ENCODE measurements around the gene AUNIP.

Gene AUNIP

DNA sequence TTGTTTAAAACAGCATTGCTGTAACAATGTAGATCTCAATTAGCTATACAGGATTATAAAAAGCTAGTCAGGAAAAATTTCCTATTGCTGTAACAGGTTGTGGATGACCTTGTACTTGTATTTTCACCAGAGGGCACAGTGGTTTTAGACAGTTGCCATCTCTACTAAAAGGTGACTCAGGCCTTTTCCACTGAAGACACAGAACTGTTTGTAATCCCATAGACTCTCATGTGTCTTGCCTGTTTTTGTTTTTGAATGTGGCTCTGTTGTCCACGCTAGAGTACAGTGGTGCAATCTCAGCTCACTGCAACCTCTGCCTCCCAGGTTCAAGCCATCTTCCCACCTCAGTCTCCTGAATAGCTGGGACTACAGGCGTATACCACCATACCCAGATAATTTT, 33.7 kb downstream of the AUNIP start:
- no peak for DNase-seq

DNA sequence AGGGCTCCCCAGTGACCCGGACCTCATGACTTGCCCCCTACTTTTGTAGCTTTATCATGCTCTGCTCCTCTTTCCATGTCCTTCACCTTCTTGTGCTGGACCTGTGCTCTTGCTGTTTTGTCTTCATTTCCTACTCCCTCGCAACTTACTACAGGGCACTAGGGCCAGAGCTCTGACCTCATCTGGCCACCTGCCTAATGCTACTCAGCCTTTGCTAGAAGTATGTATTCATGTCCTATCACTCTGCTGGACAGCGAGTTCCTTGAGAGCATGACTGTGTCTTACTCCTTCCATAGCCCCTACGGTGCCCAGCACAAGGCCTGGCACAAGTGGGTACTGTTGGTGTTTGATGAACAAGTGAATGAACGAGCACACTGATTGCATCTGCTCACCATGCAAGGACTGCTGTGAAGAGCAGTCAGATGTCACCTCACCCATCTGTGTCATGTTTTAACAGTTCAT, 37.6 kb downstream of the AUNIP start:
- no peak for DNase-seq

DNA sequence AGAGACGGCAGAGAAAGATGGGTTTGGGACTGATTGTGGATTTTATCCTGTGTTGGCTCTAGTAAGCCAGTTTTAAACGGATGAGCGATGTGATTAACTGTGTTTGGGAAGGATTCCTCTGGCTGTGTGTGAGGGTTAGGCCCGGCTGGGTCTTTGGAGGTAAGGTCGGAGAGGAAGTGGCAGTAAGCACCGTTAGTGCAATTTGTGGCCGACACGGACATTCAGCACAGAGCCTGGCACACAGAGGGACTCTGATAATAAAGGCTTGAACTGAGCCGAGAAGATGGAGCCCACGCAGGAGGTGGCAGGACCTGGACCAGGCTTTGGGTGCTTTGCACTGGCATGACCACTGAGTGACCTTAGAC, 38.2 kb downstream of the AUNIP start:
- DNase-seq = no peak

DNA sequence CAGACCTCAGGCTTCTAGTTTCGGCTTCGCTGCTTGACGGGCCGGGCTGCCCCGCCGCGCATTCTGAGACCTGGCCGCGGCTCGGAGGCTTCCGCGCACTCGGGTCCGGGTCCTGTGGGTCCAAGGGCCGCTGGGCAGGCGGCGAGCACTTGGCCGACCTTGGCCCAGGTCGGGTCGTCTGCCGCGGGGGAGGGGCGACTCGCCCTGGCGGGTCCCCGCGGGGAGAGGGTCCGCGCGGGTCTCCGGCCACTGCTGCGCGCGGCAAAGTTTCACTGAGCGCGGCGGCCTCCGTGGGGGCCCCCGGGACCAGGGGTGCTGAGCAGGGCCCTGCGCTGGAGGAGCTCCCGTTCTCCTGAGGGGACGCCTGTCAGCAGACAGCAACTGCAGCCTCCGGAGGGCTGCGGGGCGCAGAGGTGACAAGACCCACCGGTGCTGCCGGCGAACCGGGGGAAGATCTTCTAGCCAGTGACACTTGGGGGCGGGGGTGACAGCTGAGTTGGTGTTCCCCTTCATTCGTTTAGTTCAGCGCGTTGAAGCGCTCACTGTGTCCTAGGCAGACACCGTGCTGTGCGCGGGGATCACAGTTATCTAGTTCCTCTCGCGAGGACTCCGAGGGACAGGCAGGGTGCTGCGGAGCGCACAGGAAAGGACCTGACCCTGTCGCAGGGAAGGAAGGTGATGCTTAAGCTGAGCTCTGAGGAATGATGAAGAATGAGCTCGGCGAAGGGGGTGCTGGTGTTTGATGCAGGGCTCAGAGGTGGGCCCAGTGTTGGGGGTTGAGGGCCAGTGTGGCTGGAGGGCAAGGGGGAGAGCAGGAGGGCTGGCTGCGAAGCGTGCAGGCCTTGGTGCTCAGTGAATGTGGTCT, 38.8 kb downstream of the AUNIP start:
- no peak for DNase-seq

DNA sequence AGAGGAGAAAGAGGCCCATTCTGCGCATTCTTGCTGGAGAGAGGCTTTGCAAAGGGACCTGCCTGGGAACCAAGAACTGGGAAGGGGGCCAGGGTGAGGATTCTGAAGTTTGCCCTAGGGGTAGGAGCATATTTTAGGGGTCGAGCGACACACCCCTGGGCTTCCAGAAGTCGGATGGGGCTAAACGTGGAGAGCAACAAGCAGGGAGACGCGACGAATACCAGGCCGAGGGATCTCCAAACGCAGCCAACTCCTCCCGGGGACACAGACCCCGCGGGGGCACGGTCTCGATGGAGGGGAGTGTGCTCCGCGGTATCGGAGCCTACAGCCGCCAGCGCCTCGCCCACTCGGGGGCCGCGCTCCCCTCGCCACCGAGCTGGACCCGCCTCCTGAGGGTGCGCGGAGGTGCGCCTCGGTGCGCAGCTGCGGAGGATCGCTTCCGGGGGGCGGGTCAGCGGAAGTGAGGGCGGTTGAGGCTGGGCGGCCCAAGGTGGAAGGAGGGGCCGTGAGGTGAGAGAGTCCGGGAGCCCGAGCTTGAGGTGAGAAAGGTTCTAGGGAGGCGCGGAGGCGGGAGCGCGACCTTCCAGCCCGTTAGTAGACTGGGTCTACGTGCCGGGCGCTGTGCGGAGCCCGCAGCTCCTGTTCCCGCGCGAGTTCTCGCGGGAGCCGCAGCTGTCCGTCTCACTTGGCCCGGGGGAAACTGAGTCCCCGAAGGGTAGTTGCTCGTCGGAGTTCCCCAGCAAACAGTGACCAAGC, 39.6 kb downstream of the AUNIP start, which contains the start of gene MTFR1L:
TSS of gene MTFR1L (plus strand) at position 464 of the 756 bp plus-strand sequence. CDS start 3,151 bp downstream, outside the sequence.
- DNase-seq = peak; percentile 27

DNA sequence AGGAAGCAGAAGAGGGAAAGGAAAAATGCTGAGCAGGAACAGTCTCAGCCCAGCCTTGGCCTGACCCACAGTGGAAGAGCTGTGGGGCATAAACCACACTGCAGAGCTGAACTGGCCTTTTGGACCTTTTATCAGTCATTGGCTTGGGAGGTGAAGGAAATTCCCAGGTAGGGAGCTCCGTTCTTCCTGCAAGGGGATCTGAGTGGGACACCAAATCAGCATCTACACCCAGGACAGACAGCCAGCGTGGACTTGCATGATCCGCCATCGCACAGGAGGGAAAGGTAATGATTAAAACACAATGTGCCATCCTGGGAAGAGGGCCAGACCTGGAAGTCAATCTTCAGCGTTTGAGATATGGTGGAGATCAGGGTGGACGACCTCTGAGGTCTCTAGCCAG, 40.7 kb downstream of the AUNIP start:
- DNase-seq = no peak

DNA sequence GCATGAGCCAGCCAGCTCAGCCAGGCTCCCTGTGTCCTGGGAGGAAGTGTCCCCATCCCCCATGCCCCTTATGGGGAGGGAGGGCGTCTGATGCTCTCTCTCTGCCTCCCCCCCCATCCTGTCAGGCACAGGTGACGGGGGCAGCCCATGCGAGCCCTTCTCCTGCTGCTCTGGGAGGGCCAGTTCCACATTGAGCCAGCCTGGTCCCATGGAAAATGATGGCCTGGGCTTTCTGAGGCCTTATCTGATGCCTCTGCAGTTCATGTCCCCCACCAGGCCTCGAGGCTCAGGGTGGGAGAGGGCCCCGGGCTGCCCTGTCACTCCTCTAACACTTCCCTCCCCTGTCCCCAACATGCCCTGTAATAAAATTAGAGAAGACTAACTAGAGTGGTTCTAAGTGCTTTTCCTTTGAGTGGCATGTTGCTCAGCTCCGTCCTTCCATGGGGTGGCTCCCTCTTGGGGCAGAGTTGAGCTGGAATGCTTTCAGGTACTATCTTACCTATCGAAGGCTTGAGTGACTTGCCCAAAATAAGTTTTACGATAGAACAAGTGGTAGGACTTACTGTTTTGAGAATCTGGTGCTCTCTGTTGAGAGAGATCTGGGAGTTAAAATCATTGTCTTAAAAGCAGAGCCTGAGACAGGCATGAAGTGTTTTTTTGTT, 41.3 kb downstream of the AUNIP start:
- DNase-seq = no peak

DNA sequence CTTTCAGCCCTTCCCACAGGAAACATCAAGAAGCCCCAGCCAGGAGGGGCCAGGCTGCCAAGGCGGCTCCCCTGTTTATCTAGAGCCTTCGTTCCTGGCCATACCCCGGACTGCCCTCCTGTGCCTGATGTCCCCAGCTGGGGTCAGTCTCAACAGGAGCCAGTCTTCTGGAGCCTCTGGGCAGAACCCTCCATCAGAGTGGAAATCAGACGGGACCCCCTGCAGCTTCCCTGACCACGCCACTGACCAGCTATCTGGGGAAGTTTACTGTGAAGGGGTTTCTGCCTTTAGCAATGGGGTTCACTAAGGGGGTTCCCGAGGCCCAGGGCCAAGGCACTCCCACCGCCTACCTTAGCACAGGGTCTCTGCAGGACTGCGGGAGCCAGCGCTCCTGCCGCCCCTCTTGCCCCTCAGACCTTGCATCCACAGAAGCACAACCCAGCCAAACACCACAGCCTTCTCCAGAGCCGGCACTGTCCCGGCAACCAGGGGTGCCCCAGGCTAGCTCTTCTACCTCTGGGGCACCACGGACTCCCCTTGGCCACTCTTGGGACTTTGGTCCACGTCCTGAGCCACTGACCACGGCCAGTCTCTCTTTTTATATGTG, 43.0 kb downstream of the AUNIP start:
- no peak for DNase-seq

DNA sequence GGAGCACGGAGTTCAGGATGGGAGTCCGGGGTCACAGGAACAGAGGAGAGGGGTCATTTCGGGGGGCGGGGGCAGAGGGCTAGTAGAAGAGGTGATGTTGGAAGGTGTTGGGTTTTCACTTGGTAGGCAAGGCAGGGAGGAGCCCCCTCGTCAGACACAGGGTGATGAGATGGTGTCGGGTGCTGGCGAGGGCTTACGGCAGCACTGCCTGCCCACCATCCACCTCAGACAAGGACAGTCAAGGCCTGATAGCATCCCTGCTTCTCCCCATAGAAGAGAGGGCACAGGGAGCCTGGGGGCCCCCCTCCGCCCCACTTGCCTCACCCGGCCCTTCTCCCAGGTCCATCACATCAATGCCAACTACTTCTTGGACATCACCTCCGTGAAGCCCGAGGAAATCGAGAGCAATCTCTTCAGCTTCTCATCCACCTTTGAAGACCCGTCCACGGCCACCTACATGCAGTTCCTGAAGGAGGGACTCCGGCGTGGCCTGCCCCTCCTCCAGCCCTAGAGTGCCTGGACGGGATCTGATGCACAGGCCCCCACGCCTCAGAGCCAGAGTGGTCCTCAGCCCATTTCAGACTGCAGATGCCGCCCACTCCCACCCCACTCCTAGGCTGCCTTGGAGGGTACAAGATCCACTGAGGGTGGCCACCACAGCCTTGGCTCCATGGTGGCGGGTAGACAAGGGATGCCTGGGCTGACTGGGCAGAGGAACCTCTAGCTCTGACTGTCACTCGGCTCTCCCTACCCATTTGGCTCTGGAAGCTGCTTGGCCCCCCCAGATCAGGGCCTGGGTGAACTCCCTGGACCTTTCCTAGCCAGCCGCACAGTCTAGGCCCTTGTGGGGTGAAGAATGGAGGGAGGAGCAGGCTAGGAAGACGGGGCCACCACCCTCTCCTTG, 43.8 kb downstream of the AUNIP start:
- no peak for DNase-seq

DNA sequence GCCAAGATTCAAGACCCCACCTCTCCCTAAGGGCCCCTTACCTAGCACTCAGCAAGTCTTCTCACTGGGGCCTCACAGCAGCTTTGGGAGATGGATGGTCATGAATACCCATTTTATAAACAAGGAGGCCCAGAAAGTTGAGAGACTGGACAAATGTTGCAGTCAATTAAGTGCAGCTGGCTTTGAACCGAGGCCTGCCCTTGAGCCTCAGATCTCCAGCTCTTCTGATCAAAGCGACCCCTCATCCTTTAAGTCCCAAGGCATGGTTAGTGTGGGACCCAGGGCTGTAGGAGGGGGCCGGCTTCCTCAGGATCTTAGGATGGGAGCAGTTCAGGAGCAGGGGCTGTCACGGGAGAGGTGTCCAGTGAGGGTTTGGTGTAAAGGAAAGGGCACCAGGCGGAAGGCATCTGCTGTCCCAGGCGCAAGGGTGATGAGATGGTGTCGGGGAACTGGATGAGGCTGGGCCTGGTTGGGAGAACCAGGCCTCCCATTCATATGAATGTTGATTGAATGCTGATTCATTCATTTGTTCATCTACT, 44.6 kb downstream of the AUNIP start:
- no peak for DNase-seq

DNA sequence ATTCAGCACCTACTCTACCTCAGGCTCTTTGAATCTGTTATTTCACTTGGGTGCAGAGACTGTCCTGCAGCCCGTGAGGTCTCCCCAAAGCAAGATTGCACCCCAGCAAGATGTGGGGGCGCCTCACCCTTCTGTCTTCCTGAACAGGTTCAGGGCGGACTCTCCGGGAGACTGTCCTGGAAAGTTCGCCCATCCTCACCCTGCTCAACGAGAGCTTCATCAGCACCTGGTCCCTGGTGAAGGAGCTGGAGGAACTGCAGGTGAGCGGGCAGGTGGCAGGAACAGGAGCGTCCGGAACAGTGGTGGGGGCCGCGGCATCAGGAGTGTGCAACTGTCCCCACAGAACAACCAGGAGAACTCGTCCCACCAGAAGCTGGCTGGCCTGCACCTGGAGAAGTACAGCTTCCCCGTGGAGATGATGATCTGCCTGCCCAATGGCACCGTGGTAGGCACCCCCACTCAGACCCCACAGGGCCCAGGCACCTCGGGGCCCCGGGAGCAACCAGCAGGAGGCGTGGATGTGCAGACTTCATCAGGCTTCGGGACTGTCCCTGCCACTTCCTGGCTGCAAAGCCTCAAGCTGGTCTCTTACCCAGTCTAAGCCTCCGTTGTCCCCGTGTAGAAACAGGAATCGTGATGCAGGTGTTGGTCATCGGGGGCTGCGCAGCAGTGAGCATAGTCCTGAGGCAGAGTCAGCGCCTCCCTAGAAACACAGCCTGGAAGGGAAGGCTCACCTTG, 45.4 kb downstream of the AUNIP start:
- DNase-seq = no peak

DNA sequence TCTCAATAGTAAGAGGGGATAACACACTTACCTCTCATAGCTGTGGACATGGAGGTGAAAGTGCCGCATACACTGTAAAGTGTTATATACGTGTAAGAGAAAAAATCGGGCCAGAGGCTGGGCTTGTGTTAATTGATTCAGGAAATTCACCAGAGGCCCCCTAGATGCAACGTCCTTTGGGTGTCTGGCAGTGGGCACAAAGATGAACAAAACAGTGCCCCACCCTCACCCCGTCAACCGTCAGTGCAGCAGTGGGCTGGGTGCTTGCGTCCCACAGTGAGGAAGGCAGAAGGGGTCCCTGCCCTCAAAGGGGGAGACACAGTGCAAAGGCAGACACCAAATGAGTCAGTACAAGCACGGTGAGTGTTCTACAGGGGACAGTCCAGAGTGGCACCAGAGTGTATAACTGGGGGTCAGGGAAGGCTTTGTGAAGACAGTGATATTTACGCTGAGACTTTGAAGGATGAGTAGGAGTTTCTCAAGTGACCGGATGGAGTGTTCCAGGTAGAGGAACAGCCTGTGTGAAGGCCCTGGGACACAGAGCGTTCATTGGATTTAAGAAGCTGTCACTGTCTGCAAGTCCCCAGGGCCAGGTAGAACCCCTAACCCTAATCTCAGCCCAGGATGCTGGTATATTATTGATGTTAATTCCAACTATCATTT, 46.1 kb downstream of the AUNIP start:
- no peak for DNase-seq

DNA sequence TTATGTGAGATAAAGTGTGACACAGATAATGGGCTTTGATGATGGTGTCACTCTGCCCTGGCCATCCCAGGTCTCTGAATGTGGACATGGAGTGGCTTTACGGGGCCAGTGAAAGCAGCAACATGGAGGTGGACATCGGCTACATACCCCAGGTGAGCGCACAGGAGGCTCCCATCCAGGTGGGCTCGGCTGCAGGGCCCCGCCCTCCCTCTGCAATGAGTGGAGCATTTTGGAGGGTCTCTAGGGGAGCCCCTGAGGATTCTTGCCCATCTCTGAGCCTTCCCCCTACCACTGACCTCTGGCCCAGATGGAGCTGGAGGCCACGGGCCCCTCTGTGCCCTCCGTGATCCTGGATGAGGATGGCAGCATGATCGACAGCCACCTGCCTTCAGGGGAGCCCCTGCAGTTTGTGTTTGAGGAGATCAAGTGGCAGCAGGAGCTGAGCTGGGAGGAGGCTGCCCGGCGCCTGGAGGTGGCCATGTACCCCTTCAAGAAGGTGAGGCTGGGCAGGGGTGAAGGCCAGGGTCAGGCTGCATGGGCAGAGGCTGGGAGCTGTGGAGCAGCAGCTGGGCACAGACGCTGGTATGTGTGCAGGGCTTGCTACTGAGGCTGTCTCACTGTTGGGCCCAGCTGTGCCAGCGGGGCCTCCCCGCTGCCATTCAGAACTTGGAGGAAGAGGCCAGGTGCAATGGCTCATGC, 47.7 kb downstream of the AUNIP start:
- DNase-seq = no peak

DNA sequence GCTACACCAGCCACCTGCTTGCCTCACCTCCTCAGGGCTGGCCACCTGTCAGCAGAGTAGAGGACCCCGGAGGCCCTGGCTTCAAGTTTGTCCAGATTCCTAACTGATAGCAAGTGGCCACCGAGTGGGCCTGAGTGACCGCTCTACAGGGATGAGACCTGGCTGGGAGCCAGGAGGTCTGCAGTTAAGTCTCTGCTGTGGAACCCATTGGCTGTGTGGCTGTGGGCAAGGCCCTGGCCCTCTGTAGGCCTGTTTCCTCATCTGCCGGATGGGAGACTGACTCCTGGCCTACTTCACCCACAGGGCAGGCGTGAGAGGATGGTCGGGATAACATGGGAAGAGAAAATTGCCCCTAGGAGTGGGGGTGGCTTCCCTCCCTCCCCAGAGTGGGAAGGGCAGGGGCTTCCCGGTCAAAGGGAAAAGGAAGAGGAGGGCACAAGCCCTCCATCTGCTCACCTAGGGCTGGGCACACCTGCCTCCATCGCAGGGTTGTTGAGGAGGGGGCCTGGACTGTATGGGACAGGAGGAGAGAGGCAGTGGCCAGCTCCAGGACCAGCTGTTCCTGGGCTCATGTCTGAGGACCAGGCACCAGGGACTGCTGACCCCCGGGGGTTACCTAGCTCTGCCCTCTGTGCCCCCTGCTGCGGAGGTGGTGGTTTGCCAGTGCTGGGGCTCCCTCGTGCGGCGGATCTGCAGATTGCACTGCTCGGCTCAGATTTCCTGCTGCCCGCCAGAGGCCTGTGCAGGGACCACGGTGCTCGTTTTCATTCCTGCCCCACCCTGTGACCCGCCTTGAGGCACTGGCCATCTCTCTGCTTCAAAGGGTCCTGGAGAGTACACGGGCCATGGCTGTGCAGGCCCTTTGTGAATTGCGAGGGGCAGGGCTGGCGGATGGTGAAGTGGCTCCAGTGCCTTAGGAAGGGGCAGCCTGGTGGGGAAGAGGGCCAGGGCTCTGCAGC, 48.6 kb downstream of the AUNIP start:
- DNase-seq = no peak

DNA sequence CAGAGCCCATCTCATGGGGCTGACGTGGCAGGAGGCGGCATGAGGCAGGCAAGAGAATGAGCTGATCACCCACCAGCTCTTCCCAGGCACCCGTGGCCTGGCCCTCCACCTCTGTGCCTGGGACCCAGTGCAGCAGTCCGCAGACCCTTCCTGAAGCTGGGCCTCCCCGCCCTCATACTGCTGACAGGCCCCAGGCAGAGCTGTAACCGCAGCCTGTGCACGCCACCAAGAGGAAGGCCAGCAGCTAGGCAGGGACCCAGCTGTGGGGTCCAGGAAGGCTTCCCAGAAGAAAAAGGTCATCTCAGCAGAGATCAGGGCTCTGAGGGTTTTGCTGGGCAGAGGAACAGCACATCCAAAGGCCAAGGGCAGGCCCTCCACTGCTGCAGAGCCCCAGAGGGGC, 49.3 kb downstream of the AUNIP start:
- DNase-seq = no peak

DNA sequence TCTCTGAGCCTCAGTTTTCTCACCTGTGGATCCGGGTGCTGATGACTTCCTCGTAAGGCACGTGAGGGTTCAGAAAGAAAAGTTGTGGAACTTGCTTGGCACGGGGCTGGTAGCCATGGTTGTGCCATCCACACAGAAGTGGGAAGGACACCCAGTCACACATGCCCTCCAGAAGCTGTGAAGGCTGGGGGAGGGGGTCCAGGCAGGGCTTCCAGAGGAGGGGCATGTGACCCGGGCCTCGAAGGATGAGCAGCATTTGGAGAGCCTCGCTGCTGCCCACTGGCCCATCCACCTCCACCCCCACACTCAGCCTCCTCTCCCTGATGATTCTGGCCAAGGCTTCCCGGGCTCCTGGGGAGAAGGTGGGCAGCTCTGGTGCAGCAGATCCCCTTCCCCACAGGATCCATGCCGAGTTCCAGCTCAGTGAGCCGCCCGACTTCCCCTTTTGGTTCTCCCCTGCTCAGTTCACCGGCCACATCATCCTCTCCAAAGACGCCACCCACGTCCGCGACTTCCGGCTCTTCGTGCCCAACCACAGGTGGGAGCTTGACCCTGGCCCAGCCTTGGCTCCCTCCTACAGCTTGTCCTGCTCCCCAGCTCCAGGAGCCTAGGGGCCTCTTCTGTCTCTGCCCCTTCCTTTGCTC, 49.9 kb downstream of the AUNIP start:
- DNase-seq = no peak

DNA sequence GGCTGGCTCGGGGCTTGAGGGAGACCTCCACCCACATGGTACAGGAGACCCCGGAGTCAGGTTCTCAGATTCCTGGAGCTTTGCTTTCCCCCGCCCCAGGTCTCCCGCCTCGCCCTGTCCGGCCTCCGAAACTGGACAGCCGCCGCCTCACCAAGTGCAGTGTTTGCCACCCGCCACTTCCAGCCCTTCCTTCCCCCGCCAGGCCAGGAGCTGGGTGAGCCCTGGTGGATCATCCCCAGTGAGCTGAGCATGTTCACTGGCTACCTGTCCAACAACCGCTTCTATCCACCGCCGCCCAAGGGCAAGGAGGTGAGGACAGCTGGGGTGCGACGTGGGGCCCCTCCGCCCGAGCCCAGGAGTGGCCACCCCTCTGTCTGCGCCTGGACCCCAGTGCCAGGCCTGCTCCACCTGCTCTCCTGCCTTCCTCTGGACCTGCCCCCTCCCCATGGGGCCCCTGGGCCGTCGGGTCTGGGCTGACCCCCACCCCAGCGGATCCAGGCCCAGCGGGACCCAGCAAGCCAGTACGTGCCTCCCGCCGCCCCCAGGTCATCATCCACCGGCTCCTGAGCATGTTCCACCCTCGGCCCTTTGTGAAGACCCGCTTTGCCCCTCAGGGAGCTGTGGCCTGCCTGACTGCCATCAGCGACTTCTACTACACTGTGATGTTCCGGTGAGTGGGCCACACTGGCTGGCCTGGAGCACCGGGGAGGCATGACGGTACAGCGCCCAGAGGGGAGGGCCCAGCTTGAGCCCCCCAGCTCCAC, 50.6 kb downstream of the AUNIP start:
- no peak for DNase-seq
